HG03103 (cell line): ENCODE measurements around the gene CKS2.
"Not testable (repeated sequence)": the region's sequence is repeated elsewhere in the genome, so short reads cannot be mapped to it uniquely, and the experiment has no call there.

Experiments
- ATAC-seq: cut with Tn5 transposase; IDR thresholded peaks from one replicate; pipeline ENCODE4 v1.9.1; 2021; ENCODE audit warnings: low read depth; ENCODE audit not compliant: unreplicated experiment

The CKS2 gene

GRCh38 chr9:89309608-89310474 lies 1.2 kb upstream of the CKS2 start:
- ATAC-seq = no peak

- no peak for ATAC-seq
Measured at GRCh38 chr9:89311346-89312221, 589 bp downstream of the CKS2 start.

- ATAC-seq = no peak
Measured at GRCh38 chr9:89312222-89312571, 1.2 kb downstream of the CKS2 start.

- ATAC-seq = no peak
Measured at GRCh38 chr9:89313842-89314241, 2.8 kb downstream of the CKS2 start.

- ATAC-seq = no peak
Measured at GRCh38 chr9:89314955-89315354, 4.0 kb downstream of the CKS2 start.

GRCh38 chr9:89315482-89315881 lies 4.5 kb downstream of the CKS2 start:
- no peak for ATAC-seq

- ATAC-seq = no peak
Measured at GRCh38 chr9:89317282-89317681, 6.3 kb downstream of the CKS2 start.

- peak; percentile 89 for ATAC-seq
Measured at GRCh38 chr9:89318123-89319014, 7.4 kb downstream of the CKS2 start, which contains the start of gene SECISBP2. TSS of gene SECISBP2 (plus strand) at chr9:89318500. CDS start at chr9:89318577, 77 bp downstream.

- ATAC-seq = no peak
Measured at GRCh38 chr9:89319015-89319905, 8.3 kb downstream of the CKS2 start.

- no peak for ATAC-seq
Measured at GRCh38 chr9:89323390-89323789, 12.4 kb downstream of the CKS2 start.

- ATAC-seq = no peak
Measured at GRCh38 chr9:89325733-89326132, 14.7 kb downstream of the CKS2 start.

- no peak for ATAC-seq
Measured at GRCh38 chr9:89328064-89328463, 17.1 kb downstream of the CKS2 start.

- no peak for ATAC-seq
Measured at GRCh38 chr9:89329917-89330316, 18.9 kb downstream of the CKS2 start.

GRCh38 chr9:89330513-89330912 lies 19.5 kb downstream of the CKS2 start:
- no peak for ATAC-seq

GRCh38 chr9:89339807-89340206 lies 28.8 kb downstream of the CKS2 start:
- peak; percentile 24 for ATAC-seq

- ATAC-seq = peak; percentile 75
Measured at GRCh38 chr9:89340332-89340731, 29.3 kb downstream of the CKS2 start.

GRCh38 chr9:89342213-89342612 lies 31.2 kb downstream of the CKS2 start:
- ATAC-seq = no peak

GRCh38 chr9:89342948-89343347 lies 32.0 kb downstream of the CKS2 start:
- no peak for ATAC-seq

- ATAC-seq = not testable (repeated sequence)
Measured at GRCh38 chr9:89343812-89344211, 32.8 kb downstream of the CKS2 start.

GRCh38 chr9:89345476-89345875 lies 34.5 kb downstream of the CKS2 start:
- no peak for ATAC-seq
